ENCODE data around the gene RNF169. TPM values are rescaled to one million over a fixed set of nuclear protein-coding genes. Genes with fewer than 3 reads are reported as not detected.

RNF169 gene
- total and polyA plus RNA-seq, 2 experiments from 2014 or later, result 0.78 to 16.5 TPM

- Histone ChIP-seq H4K20me1 (replicated peaks; ENCODE audit: insufficient read depth) (peaks cover 11% of the 10 kb centered on the region; the same call in 1 of the 2 replicates), H3K4me2 (no peak overlapping the region), H3K27ac (ENCODE audit: low read depth) (no peak overlapping the region), H2AFZ (no peak overlapping the region), H3K4me3 (no peak overlapping the region), H3K4me1 (ENCODE audit: insufficient read depth) (no peaks in the 10 kb centered on the region), H3K27me3 (ENCODE audit: insufficient read depth) (no peaks in the 10 kb centered on the region), H3F3A (replicated peaks; ENCODE audit: low read depth) (no peaks in the 10 kb centered on the region), H3K79me2 (replicated peaks; ENCODE audit: insufficient read depth) (peaks cover 58% of the 10 kb centered on the region), H3K36me3 (ENCODE audit: insufficient read depth) (no peaks in the 10 kb centered on the region), H3K9me2 (ENCODE audit: insufficient read depth) (no peaks in the 10 kb centered on the region)
- no peaks in the 10 kb centered on the region for H3K4me1 Mint-ChIP-seq
- no peaks in the 10 kb centered on the region for H3K27me3 Mint-ChIP-seq (ENCODE audit: insufficient read depth, low read depth, poor library complexity)
- DNase-seq (ENCODE audit: low spot score) (no peak), ATAC-seq (no peak)
- H3K27ac Mint-ChIP-seq, result no peak overlapping the region
- no peak overlapping the region for H3K4me3 Mint-ChIP-seq
- no peaks in the 10 kb centered on the region for H3K9me3 Mint-ChIP-seq
- TF ChIP-seq ZNF114 (CRISPR knock-in tag; IDR thresholded peaks at IDR 0.05) (no peak), EZH2phosphoT487 (IDR thresholded peaks at IDR 0.05; ENCODE audit: unreplicated experiment) (no peak), STAT1 (IDR thresholded peaks at IDR 0.05; ENCODE audit: unreplicated experiment) (no peak), JUNB (IDR thresholded peaks at IDR 0.05; ENCODE audit: unreplicated experiment) (no peak), CREB1 (CRISPR knock-in tag; IDR thresholded peaks at IDR 0.05; ENCODE audit: low read depth) (no peak), EZH2 (IDR thresholded peaks at IDR 0.05; ENCODE audit: low read depth, unreplicated experiment) (no peak), CTCF (conservative IDR thresholded peaks at IDR 0.05; ENCODE audit: low read depth in 2 of 2) (no peak), ZNF331 (CRISPR knock-in tag; IDR thresholded peaks at IDR 0.05; ENCODE audit: low read depth) (no peak), REST (IDR thresholded peaks at IDR 0.05; ENCODE audit: unreplicated experiment) (no peak), ZNF462 (CRISPR knock-in tag; IDR thresholded peaks at IDR 0.05) (no peak), NANOG (IDR thresholded peaks at IDR 0.05; ENCODE audit: borderline replicate concordance) (no peak), ETS1 (IDR thresholded peaks at IDR 0.05) (no peak), POLR2AphosphoS5 (IDR thresholded peaks at IDR 0.05; ENCODE audit: low read depth) (no peak)
- no peaks in the 10 kb centered on the region for H3K36me3 Mint-ChIP-seq (ENCODE audit: low read depth)
Observed at GRCh38 chr11:74773476-74773875, 24.8 kb downstream of the RNF169 start.

All from GM23338 (cell line).